ENCODE results near the gene TRPV4.

Gene TRPV4

DNA sequence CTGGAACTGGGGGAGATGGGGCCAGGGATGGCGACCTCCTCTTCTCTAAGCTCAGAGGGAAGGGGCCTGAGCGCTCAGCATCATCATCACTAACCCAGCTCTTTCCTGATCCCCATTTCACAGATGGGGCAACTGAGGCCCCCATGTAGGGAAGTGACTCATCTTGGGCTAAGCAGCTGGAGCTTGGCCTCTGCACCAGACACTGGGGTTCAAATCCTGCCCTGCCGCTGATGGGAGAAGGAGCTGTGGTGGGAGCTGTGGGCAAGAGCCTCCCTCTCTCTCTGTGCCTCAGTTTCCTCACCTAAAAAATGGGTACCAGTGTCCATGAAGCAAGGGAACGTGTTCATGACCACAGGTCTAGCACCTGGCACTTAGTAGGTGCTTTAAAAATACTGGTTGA is 2.6 kb upstream of the TRPV4 start:
- TF ChIP-seq, protein P1, sequence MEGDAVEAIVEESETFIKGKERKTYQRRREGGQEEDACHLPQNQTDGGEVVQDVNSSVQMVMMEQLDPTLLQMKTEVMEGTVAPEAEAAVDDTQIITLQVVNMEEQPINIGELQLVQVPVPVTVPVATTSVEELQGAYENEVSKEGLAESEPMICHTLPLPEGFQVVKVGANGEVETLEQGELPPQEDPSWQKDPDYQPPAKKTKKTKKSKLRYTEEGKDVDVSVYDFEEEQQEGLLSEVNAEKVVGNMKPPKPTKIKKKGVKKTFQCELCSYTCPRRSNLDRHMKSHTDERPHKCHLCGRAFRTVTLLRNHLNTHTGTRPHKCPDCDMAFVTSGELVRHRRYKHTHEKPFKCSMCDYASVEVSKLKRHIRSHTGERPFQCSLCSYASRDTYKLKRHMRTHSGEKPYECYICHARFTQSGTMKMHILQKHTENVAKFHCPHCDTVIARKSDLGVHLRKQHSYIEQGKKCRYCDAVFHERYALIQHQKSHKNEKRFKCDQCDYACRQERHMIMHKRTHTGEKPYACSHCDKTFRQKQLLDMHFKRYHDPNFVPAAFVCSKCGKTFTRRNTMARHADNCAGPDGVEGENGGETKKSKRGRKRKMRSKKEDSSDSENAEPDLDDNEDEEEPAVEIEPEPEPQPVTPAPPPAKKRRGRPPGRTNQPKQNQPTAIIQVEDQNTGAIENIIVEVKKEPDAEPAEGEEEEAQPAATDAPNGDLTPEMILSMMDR (IDR thresholded peaks at IDR 0.05), result no peak
- Histone ChIP-seq H3K4me1 (ENCODE audit: control insufficient read depth in 1 of 2, insufficient read depth in 1 of 2, low read depth in 1 of 2, low read length in 1 of 2) (peaks cover 2 to 20% of the 10 kb centered on the region in 2 experiments), H3K9me3 (no peaks in the 10 kb centered on the region), H3K27me3 (peaks cover 45% of the 10 kb centered on the region), H3K4me3 (ENCODE audit: low read depth in 1 of 2, low read length in 1 of 2) (no peak overlapping the region), H3K27ac (no peak overlapping the region), H3K36me3 (no peaks in the 10 kb centered on the region)

DNA sequence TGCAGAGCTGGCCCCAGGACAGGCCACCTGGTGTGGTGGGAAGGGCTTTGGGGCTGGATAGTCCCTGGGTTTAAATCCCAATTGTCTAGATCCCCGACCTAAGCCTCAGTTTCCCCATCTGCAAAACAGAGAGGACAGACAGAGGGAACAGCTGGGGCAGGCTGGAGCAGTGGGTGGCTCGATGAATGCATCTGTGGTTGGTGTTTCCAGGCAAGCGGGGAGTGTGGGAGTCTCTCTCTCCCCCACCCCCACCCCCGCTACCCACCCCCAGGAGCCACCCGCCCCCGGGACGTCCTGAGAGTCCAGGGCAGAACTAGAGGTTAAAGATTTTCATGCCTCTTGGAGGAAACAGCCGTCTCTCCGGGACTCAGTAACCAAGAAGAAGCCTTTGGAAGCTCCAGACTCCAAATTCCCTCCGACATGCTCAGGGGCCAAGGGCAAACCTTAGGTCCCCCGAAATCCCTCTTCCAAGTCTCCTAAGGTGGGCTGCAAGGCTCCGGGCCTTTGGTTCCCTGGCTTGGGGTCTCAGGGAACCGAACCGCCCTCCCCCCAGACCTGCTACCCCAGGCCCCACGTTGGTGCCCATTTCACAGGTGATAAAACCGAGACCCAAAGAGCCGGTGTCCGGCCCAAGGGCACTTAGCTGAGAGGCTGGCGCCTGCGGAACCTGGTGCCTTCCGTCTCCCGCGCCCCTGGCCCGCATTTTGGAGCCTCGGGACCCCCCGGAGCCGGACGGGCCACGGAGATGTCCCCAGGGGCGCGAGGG is 474 bp downstream of the TRPV4 start:
- H3K4me1 ChIP-seq (ENCODE audit: control insufficient read depth in 1 of 2, insufficient read depth in 1 of 2, low read depth in 1 of 2, low read length in 1 of 2), result peaks cover 28 to 45% of the 10 kb centered on the region in 2 experiments
- TF ChIP-seq, protein P1 (IDR thresholded peaks at IDR 0.05), result no peak
- no peaks in the 10 kb centered on the region for H3K9me3 ChIP-seq
- H3K27ac ChIP-seq, result no peak overlapping the region
- no peak overlapping the region for H3K4me3 ChIP-seq (ENCODE audit: low read depth in 1 of 2, low read length in 1 of 2)
- H3K36me3 ChIP-seq, result no peaks in the 10 kb centered on the region
- peaks cover 45% of the 10 kb centered on the region for H3K27me3 ChIP-seq

DNA sequence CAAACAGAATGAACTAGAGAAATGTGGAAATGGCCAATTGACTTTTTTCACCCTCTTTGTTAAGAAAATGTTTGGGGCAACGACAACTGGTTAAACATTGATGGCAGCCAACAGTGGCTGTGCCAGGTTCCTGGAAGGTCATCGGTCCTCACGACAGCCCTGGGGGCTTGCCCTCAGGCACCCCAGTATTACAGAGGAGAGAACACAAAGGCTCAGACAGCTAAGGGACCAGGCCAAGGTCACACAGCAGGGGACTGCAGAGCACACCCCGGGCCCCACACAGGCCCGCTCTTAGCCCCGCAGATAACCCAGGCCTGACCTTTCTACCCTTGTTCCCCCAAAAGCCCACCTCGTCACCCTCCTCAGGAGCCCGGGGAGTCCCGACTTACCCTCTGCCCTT is 1.3 kb downstream of the TRPV4 start:
- TF ChIP-seq, protein P1 (IDR thresholded peaks at IDR 0.05), result no peak
- Histone ChIP-seq H3K4me1 (ENCODE audit: control insufficient read depth in 1 of 2, insufficient read depth in 1 of 2, low read depth in 1 of 2, low read length in 1 of 2) (peaks cover 36 to 53% of the 10 kb centered on the region in 2 experiments), H3K27ac (no peak overlapping the region), H3K9me3 (no peaks in the 10 kb centered on the region), H3K27me3 (peaks cover 45% of the 10 kb centered on the region), H3K36me3 (no peaks in the 10 kb centered on the region), H3K4me3 (ENCODE audit: low read depth in 1 of 2, low read length in 1 of 2) (no peak overlapping the region)

DNA sequence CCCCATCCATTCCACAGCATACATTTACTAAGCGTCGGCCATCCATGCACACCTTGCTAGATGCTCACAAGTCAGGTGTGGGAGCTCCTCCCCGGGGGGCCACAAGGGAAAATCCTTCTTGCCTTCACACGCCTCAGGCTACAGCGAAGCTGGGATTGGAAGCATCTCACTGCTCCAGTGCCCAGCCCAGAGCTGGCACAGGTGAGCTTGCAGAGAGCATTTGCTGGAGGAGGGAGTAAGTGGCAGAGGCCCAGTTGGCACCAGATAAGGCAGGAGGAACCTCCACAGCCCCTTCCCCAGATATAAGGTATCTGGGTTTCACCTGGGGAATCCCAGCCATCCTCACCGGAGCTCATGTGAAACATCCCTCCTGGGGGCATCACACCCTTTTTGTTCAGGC is 1.8 kb downstream of the TRPV4 start:
- H3K27me3 ChIP-seq, result peaks cover 45% of the 10 kb centered on the region
- H3K27ac ChIP-seq, result peak overlapping the region; percentile 94
- no peaks in the 10 kb centered on the region for H3K36me3 ChIP-seq
- H3K4me1 ChIP-seq (ENCODE audit: control insufficient read depth in 1 of 2, insufficient read depth in 1 of 2, low read depth in 1 of 2, low read length in 1 of 2), result peaks cover 42 to 59% of the 10 kb centered on the region in 2 experiments
- TF ChIP-seq, protein P1 (IDR thresholded peaks at IDR 0.05), result no peak
- no peaks in the 10 kb centered on the region for H3K9me3 ChIP-seq
- H3K4me3 ChIP-seq (ENCODE audit: low read depth in 1 of 2, low read length in 1 of 2), result no peak overlapping the region

DNA sequence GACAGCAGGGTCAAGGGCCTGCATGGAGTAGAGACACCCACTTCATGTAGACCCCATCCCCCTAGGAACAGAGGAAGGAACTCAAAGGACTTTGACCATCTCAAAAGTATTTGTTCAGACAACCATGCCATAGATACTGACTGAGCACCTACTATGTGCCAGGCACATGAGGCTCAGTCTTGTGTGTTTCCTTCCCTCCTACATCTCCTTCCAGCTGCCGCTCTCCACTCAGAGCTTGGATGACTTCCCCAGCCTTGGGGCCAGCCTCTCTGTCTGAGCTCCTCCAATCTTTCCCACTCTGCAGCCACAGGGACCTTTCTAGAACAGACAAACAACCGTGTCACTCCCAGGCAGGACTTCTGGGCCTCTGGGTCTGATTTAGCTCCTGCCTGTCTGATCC is 2.5 kb downstream of the TRPV4 start:
- H3K36me3 ChIP-seq, result no peaks in the 10 kb centered on the region
- H3K27me3 ChIP-seq, result peaks cover 39% of the 10 kb centered on the region
- no peaks in the 10 kb centered on the region for H3K9me3 ChIP-seq
- H3K4me1 ChIP-seq (ENCODE audit: control insufficient read depth in 1 of 2, insufficient read depth in 1 of 2, low read depth in 1 of 2, low read length in 1 of 2), result peaks cover 43 to 60% of the 10 kb centered on the region in 2 experiments
- TF ChIP-seq, protein P1 (IDR thresholded peaks at IDR 0.05), result no peak
- peak overlapping the region; percentile 94 for H3K27ac ChIP-seq
- no peak overlapping the region for H3K4me3 ChIP-seq (ENCODE audit: low read depth in 1 of 2, low read length in 1 of 2)

Measured in neutrophil (primary cell).